ENCODE measurements around the gene CLCA2.

The CLCA2 gene

GRCh38 chr1:86423873-86424272 is at the start of gene CLCA2:
TSS of gene CLCA2 (plus strand) at chr1:86424171. CDS start at chr1:86424248, 77 bp downstream.
- H3K4me3 ChIP-seq (ENCODE audit: low read depth, low read length), result no peak within 1 kb of the TSS
- TF ChIP-seq, protein P1, sequence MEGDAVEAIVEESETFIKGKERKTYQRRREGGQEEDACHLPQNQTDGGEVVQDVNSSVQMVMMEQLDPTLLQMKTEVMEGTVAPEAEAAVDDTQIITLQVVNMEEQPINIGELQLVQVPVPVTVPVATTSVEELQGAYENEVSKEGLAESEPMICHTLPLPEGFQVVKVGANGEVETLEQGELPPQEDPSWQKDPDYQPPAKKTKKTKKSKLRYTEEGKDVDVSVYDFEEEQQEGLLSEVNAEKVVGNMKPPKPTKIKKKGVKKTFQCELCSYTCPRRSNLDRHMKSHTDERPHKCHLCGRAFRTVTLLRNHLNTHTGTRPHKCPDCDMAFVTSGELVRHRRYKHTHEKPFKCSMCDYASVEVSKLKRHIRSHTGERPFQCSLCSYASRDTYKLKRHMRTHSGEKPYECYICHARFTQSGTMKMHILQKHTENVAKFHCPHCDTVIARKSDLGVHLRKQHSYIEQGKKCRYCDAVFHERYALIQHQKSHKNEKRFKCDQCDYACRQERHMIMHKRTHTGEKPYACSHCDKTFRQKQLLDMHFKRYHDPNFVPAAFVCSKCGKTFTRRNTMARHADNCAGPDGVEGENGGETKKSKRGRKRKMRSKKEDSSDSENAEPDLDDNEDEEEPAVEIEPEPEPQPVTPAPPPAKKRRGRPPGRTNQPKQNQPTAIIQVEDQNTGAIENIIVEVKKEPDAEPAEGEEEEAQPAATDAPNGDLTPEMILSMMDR (IDR thresholded peaks at IDR 0.05; ENCODE audit: borderline replicate concordance, insufficient read depth, low read depth, low read length), result no peak

DNA sequence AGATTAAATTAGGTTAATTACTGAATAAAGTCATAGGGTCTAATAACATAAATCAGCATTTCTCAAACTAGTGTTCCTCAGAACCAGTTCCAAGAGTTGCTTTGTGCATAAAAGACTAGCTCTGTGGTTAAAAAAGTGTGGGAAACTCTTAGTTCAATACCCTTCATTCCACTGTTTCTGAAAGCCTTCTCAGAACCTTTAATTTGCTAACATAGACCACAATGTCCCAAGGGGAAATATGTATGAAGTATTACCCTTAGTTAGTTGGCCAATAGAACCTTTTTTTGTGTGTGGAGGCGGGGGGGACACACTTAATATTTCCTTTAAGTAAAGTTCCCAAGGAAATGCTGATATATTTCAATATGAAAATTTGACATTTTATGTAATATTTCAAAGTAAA is 48.3 kb upstream of the CLCA2 start:
- no peak overlapping the region for H3K4me3 ChIP-seq (ENCODE audit: low read depth, low read length)
- TF ChIP-seq, protein P1 (IDR thresholded peaks at IDR 0.05; ENCODE audit: borderline replicate concordance, insufficient read depth, low read depth, low read length), result no peak

- TF ChIP-seq, protein P1 (IDR thresholded peaks at IDR 0.05; ENCODE audit: borderline replicate concordance, insufficient read depth, low read depth, low read length), result no peak
- H3K4me3 ChIP-seq (ENCODE audit: low read depth, low read length), result no peak overlapping the region
Observed at GRCh38 chr1:86377341-86377740, 46.6 kb upstream of the CLCA2 start.

DNA sequence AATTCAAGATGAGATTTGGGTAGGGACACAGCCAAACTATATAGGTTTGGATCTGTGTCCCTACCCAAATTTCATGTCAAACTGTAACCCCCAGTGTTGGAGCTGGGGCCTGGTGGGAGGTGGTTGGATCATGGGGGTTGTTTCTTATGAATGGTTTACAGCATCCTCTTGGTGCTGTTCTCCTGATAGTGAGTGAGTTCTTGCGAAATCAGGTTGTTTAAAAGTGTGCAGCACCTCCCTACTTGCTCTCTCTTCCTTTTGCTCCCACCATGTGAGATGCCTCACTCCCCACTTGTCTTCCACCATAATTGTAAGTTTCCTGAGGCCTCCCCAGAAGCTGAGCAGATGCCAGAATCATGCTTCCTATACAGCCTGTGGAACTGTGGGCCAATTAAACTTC is 45.2 kb upstream of the CLCA2 start:
- TF ChIP-seq, protein P1 (IDR thresholded peaks at IDR 0.05; ENCODE audit: borderline replicate concordance, insufficient read depth, low read depth, low read length), result no peak
- no peak overlapping the region for H3K4me3 ChIP-seq (ENCODE audit: low read depth, low read length)

DNA sequence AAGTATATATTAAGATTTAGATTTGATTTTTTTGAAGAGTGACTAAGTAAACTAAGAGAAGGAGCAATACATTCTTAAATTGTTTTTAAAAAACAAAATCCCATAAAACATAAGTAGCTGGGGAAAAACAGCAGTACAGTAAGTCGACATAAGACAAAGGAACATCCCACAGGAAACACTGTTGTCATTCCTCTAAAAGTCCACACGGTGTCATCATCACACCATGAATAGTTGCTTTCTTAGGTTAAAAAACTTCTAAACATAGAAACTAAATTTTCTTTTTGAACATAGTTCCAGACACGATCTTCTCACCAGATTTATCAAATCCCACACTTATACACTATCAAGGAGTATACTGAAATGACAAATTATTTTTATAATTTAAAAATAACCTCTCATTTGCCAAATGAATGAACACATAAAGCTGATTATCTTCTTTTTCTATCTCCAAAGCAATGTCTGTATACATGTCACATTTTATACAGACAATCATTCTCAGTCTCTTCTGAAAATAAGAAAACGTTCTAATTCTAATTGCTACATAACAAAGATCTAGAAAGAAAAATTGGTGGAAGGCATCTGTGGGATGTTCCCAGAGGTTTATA is 43.6 kb upstream of the CLCA2 start:
- TF ChIP-seq, protein P1 (IDR thresholded peaks at IDR 0.05; ENCODE audit: borderline replicate concordance, insufficient read depth, low read depth, low read length), result peak; percentile 51; the same call in 1 of the 2 replicates
- no peak overlapping the region for H3K4me3 ChIP-seq (ENCODE audit: low read depth, low read length)

DNA sequence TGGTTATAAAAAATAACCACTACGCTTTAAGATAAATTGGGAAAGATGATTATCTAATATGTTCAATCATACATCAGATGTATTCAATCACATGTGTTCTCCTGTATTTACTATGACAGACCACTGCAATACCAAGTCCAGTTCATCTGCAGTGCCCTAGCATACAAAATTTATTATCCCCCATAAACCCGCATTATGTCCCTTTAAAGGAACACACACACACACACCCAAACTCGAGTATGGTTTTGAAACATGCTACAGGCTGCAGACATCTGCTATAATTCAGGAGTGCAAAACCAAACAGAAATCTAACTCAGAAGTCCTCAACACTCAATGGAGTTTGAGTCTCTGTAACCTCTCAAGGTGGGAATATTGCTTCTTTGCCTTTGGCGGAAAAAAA is 42.7 kb upstream of the CLCA2 start:
- TF ChIP-seq, protein P1 (IDR thresholded peaks at IDR 0.05; ENCODE audit: borderline replicate concordance, insufficient read depth, low read depth, low read length), result no peak

DNA sequence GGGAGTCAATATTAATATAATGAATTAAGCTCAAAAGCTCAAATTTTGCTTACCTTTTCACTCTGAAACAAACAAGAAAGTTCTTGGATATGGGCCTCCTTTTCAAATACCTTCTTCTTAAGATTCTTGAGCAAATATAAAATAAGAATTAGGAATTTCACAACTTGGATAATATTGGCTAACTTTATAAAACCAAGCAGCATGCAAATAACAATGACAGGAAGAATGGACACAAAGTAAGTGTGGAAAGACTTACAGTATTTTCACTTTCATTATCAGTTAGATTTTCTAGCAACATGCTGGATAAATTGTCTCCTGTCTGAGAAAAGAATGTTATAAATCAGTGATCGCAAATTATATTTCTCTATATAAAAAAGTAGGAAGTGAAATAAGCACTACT is 41.1 kb upstream of the CLCA2 start:
- H3K4me3 ChIP-seq (ENCODE audit: low read depth, low read length), result no peak overlapping the region
- TF ChIP-seq, protein P1 (IDR thresholded peaks at IDR 0.05; ENCODE audit: borderline replicate concordance, insufficient read depth, low read depth, low read length), result no peak

More for the DNA sequence above, 42.7 kb upstream of the CLCA2 start:
- H3K4me3 ChIP-seq (ENCODE audit: low read depth, low read length), result no peak overlapping the region

Data from GM12875 (cell line).